ENCODE data around the gene CACNA2D4. TPM values are rescaled to one million over a fixed set of nuclear protein-coding genes. Genes with fewer than 3 reads are reported as not detected.
"Not testable (repeated sequence)": the region's sequence is repeated elsewhere in the genome, so short reads cannot be mapped to it uniquely, and the experiment has no call there.

The CACNA2D4 gene
- polyA plus RNA-seq, 2 donors = 0.84 to 0.89 TPM

GRCh38 chr12:1946296-1946695 lies 27.8 kb upstream of the CACNA2D4 start:
- H3K9me3 ChIP-seq (ENCODE audit: control insufficient read depth in 2 of 2, insufficient read depth in 1 of 2, low read depth in 1 of 2, low read length in 1 of 2) = no peaks in the 10 kb centered on the region
- no peak overlapping the region for H3K27ac ChIP-seq (ENCODE audit: low read depth in 2 of 2, low read length in 1 of 2)
- peaks cover 0 to 17% of the 10 kb centered on the region in 2 donors for H3K36me3 ChIP-seq (ENCODE audit: control insufficient read depth in 2 of 2, insufficient read depth in 2 of 2, low read length in 1 of 2)
- H3K4me1 ChIP-seq (ENCODE audit: control insufficient read depth in 2 of 2, insufficient read depth in 2 of 2, low read length in 1 of 2) = peaks cover 3 to 9% of the 10 kb centered on the region in 2 donors
- WGBS, 2 donors = 84 to 87% methylated on average over 3 of the region's 3 CpGs
- H3K27me3 ChIP-seq (ENCODE audit: control insufficient read depth in 1 of 2, insufficient read depth in 2 of 2, low read length in 2 of 2) = no peaks in the 10 kb centered on the region
- H3K4me3 ChIP-seq (ENCODE audit: low read depth in 1 of 2, low read length in 2 of 2) = no peak overlapping the region

- not testable (repeated sequence) for H3K27me3 ChIP-seq (ENCODE audit: control insufficient read depth in 1 of 2, insufficient read depth in 2 of 2, low read length in 2 of 2); H3K9me3 ChIP-seq (ENCODE audit: control insufficient read depth in 2 of 2, insufficient read depth in 1 of 2, low read depth in 1 of 2, low read length in 1 of 2); H3K27ac ChIP-seq (ENCODE audit: low read depth in 2 of 2, low read length in 1 of 2); H3K4me3 ChIP-seq (ENCODE audit: low read depth in 1 of 2, low read length in 2 of 2); H3K4me1 ChIP-seq (ENCODE audit: control insufficient read depth in 2 of 2, insufficient read depth in 2 of 2, low read length in 1 of 2)
- WGBS, 2 donors = 90 to 96% methylated on average over 5 of the region's 5 CpGs
- peaks cover 0 to 17% of the 10 kb centered on the region in 2 donors for H3K36me3 ChIP-seq (ENCODE audit: control insufficient read depth in 2 of 2, insufficient read depth in 2 of 2, low read length in 1 of 2)
Observed at GRCh38 chr12:1945502-1945901, 27.1 kb upstream of the CACNA2D4 start.

DNA sequence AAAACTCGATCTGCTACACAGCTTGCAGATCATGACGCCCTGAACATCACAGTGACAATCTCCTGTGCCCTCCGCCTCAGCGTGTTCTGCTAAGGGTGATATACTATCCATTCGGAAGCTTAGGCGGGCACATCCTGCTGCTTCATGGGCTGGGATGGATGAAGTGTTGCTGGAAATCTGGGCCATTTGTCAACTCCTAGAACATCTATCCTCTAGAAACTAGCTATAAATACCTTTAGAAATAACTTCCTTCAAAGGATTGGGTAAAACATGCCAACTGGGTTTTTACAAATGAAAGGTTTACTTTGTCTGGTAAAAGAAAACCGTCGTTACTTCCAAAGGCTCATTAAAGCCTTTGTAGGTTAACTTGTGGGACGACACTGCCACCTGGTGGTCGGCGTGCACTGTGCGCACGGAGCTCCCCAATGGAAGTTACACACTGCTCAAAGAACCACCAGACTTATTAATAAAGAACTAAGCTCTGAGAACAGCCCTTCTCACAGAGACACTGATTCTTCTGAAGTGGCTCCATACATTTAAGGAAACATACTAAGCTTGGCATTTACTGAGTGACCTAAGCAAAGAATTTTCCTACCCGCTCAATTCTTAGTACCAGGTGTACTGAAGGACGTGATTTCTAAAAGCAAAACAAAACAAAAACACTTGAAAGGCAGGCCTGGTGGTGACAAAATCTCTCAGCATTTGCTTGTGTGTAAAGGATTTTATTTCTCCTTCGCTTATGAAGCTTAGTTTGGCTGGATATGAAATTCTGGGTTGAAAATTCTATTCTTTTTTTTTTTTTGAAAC lies 21.6 kb upstream of the CACNA2D4 start:
- Histone ChIP-seq H3K27ac (ENCODE audit: low read depth in 2 of 2, low read length in 1 of 2) (peak overlapping the region in 1 of 2 donors; percentile 35), H3K27me3 (ENCODE audit: control insufficient read depth in 1 of 2, insufficient read depth in 2 of 2, low read length in 2 of 2) (no peaks in the 10 kb centered on the region), H3K4me1 (ENCODE audit: control insufficient read depth in 2 of 2, insufficient read depth in 2 of 2, low read length in 1 of 2) (peaks cover 5 to 7% of the 10 kb centered on the region in 2 donors), H3K9me3 (ENCODE audit: control insufficient read depth in 2 of 2, insufficient read depth in 1 of 2, low read depth in 1 of 2, low read length in 1 of 2) (no peaks in the 10 kb centered on the region), H3K36me3 (ENCODE audit: control insufficient read depth in 2 of 2, insufficient read depth in 2 of 2, low read length in 1 of 2) (no peaks in the 10 kb centered on the region), H3K4me3 (ENCODE audit: low read depth in 1 of 2, low read length in 2 of 2) (no peak overlapping the region)
- WGBS, 2 donors = 29 to 32% methylated on average over 16 of the region's 16 CpGs

DNA sequence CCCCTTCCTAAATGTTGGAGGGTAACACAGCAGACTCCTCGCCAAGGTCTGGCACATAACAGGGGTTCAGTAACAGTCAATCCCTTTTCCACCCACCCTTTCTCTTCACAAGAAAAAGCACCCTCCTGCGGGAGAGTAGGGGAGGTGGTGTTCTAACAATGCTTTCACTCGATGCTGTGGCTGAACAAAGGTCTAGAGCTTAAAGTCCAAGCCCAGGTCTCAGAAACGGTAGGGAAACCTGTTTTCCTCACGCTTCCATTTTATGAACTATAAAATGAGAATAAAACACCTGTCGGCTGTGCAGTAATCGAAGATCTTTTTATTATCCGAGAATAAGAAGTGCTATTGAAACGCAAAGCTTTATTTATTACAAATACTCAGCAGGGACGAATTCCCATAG lies 20.9 kb upstream of the CACNA2D4 start:
- no peak overlapping the region for H3K4me3 ChIP-seq (ENCODE audit: low read depth in 1 of 2, low read length in 2 of 2)
- H3K36me3 ChIP-seq (ENCODE audit: control insufficient read depth in 2 of 2, insufficient read depth in 2 of 2, low read length in 1 of 2) = no peaks in the 10 kb centered on the region
- peaks cover 5 to 7% of the 10 kb centered on the region in 2 donors for H3K4me1 ChIP-seq (ENCODE audit: control insufficient read depth in 2 of 2, insufficient read depth in 2 of 2, low read length in 1 of 2)
- 57 to 66% methylated on average over 10 of the region's 10 CpGs for WGBS, 2 donors
- no peak overlapping the region for H3K27ac ChIP-seq (ENCODE audit: low read depth in 2 of 2, low read length in 1 of 2)
- H3K27me3 ChIP-seq (ENCODE audit: control insufficient read depth in 1 of 2, insufficient read depth in 2 of 2, low read length in 2 of 2) = no peaks in the 10 kb centered on the region
- no peaks in the 10 kb centered on the region for H3K9me3 ChIP-seq (ENCODE audit: control insufficient read depth in 2 of 2, insufficient read depth in 1 of 2, low read depth in 1 of 2, low read length in 1 of 2)

DNA sequence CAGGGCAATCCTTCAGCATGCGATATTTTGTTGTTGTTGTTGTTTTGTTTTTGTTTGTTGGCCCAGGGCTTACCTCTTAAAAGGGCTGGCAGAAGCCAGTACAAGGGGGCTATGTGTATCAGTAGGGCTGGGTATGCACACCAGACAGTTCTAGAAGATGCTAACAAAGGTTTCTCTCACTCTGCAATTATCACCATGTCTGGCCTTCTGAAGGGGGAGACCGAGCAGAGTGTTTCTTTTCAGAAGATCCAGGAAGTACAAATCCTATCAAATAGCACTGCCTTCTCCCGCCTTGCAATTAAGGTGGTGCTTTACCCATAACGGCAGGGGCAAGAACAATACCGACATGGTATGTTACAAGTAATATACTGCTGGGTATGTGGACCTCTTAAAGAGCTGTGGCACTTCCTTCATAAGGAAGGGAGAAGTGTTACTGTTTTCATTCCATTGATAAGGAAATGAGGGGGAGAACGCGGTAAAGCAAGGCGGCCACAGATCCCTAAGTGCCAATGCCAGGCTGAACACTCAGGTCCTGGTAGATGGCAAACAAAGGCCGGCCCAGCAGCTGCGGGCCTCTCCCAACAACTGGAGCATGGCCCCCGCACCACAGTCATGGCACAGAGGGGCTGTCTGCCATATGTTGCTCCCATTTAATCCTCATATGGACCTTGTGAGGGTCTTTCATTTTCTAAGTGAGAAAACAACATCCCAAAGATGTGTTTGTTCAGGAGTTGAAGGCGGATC lies 19.2 kb upstream of the CACNA2D4 start:
- Histone ChIP-seq H3K27me3 (ENCODE audit: control insufficient read depth in 1 of 2, insufficient read depth in 2 of 2, low read length in 2 of 2) (no peaks in the 10 kb centered on the region), H3K9me3 (ENCODE audit: control insufficient read depth in 2 of 2, insufficient read depth in 1 of 2, low read depth in 1 of 2, low read length in 1 of 2) (no peaks in the 10 kb centered on the region), H3K4me3 (ENCODE audit: low read depth in 1 of 2, low read length in 2 of 2) (no peak overlapping the region), H3K36me3 (ENCODE audit: control insufficient read depth in 2 of 2, insufficient read depth in 2 of 2, low read length in 1 of 2) (no peaks in the 10 kb centered on the region), H3K4me1 (ENCODE audit: control insufficient read depth in 2 of 2, insufficient read depth in 2 of 2, low read length in 1 of 2) (peaks cover 7 to 9% of the 10 kb centered on the region in 2 donors), H3K27ac (ENCODE audit: low read depth in 2 of 2, low read length in 1 of 2) (peak overlapping the region in 1 of 2 donors; percentile 41)
- WGBS, 2 donors = 84 to 88% methylated on average over 12 of the region's 12 CpGs

DNA sequence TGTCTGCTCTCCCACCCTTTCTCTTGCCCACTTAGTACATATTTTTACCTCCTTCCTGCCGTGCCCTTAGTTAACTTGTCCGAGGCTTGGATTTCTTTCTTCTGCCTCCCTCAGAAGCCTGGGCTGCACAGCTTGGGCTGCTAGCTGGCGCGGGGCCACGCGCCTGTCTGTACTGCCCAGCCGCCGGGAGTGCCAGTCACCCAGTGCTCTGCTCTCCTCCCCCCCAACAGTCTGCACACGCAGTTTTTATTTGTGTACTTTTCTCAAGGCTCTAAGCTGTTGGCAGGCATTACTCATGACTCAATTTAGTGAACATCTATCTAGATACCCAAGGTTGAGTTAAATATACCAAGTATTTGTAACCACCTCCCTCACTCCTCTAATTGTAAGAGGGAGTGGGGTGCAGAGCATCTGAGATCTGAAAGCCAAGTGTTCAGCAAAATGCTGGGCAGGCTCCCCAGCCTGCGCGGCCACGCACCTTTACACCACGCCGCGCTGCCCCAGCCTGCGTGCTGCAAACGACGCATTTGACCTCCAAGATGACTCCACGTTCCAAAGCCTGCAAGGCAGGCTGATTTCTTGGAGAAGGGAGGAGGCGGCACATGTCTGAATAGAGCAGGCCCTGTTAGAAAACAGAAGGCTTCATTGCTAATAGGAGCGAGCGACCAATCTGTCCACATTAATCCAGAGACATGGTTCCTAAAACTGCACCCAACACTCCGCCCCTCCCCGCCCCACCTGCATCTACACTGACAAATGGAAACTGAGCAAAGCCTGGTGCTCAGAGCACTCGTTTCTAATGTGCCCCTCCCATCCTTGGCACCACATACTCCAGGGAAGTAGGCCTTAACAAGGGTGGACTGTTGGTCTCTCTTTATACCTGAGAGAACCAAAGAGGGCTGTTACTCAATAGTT lies 18.2 kb upstream of the CACNA2D4 start:
- WGBS, 2 donors = 55 to 57% methylated on average over 25 of the region's 25 CpGs
- Histone ChIP-seq H3K27me3 (ENCODE audit: control insufficient read depth in 1 of 2, insufficient read depth in 2 of 2, low read length in 2 of 2) (no peaks in the 10 kb centered on the region), H3K27ac (ENCODE audit: low read depth in 2 of 2, low read length in 1 of 2) (peak overlapping the region; percentile 41 to 69), H3K4me3 (ENCODE audit: low read depth in 1 of 2, low read length in 2 of 2) (no peak overlapping the region), H3K9me3 (ENCODE audit: control insufficient read depth in 2 of 2, insufficient read depth in 1 of 2, low read depth in 1 of 2, low read length in 1 of 2) (no peaks in the 10 kb centered on the region), H3K36me3 (ENCODE audit: control insufficient read depth in 2 of 2, insufficient read depth in 2 of 2, low read length in 1 of 2) (no peaks in the 10 kb centered on the region), H3K4me1 (ENCODE audit: control insufficient read depth in 2 of 2, insufficient read depth in 2 of 2, low read length in 1 of 2) (peaks cover 9 to 12% of the 10 kb centered on the region in 2 donors)

- 71 to 75% methylated on average over 21 of the region's 21 CpGs for WGBS, 2 donors
- Histone ChIP-seq H3K36me3 (ENCODE audit: control insufficient read depth in 2 of 2, insufficient read depth in 2 of 2, low read length in 1 of 2) (no peaks in the 10 kb centered on the region), H3K4me3 (ENCODE audit: low read depth in 1 of 2, low read length in 2 of 2) (no peak overlapping the region), H3K4me1 (ENCODE audit: control insufficient read depth in 2 of 2, insufficient read depth in 2 of 2, low read length in 1 of 2) (peaks cover 9 to 12% of the 10 kb centered on the region in 2 donors), H3K9me3 (ENCODE audit: control insufficient read depth in 2 of 2, insufficient read depth in 1 of 2, low read depth in 1 of 2, low read length in 1 of 2) (no peaks in the 10 kb centered on the region), H3K27me3 (ENCODE audit: control insufficient read depth in 1 of 2, insufficient read depth in 2 of 2, low read length in 2 of 2) (no peaks in the 10 kb centered on the region), H3K27ac (ENCODE audit: low read depth in 2 of 2, low read length in 1 of 2) (no peak overlapping the region)
Observed at GRCh38 chr12:1935700-1936378, 17.4 kb upstream of the CACNA2D4 start.

- Histone ChIP-seq H3K36me3 (ENCODE audit: control insufficient read depth in 2 of 2, insufficient read depth in 2 of 2, low read length in 1 of 2) (no peaks in the 10 kb centered on the region), H3K9me3 (ENCODE audit: control insufficient read depth in 2 of 2, insufficient read depth in 1 of 2, low read depth in 1 of 2, low read length in 1 of 2) (no peaks in the 10 kb centered on the region), H3K4me3 (ENCODE audit: low read depth in 1 of 2, low read length in 2 of 2) (no peak overlapping the region), H3K27ac (ENCODE audit: low read depth in 2 of 2, low read length in 1 of 2) (no peak overlapping the region), H3K27me3 (ENCODE audit: control insufficient read depth in 1 of 2, insufficient read depth in 2 of 2, low read length in 2 of 2) (no peaks in the 10 kb centered on the region), H3K4me1 (ENCODE audit: control insufficient read depth in 2 of 2, insufficient read depth in 2 of 2, low read length in 1 of 2) (peaks cover 9 to 12% of the 10 kb centered on the region in 2 donors)
- WGBS, 2 donors = 86% methylated on average over 10 of the region's 10 CpGs
Observed at GRCh38 chr12:1935242-1935641, 16.8 kb upstream of the CACNA2D4 start.

DNA sequence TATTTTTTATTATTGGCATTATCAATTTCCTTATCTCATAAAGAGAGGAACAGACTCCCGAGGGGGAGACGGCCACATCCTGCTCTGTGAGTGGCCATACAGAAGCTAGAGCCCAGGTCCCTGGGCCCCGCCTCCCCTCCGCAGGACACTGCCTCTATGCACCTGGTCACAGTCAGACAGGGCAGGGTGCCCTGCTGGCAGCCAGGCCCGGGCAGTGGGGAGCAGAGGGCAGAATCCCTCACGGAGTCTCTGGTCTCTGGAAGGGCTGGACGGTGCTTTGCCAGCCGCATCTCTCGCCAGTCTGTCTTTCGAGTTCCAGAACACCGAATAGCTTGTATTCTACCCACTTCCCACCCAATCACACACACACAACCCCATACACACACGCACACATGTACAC lies 16.4 kb upstream of the CACNA2D4 start:
- Histone ChIP-seq H3K4me1 (ENCODE audit: control insufficient read depth in 2 of 2, insufficient read depth in 2 of 2, low read length in 1 of 2) (peaks cover 9 to 12% of the 10 kb centered on the region in 2 donors), H3K27ac (ENCODE audit: low read depth in 2 of 2, low read length in 1 of 2) (no peak overlapping the region), H3K36me3 (ENCODE audit: control insufficient read depth in 2 of 2, insufficient read depth in 2 of 2, low read length in 1 of 2) (no peaks in the 10 kb centered on the region), H3K4me3 (ENCODE audit: low read depth in 1 of 2, low read length in 2 of 2) (no peak overlapping the region), H3K9me3 (ENCODE audit: control insufficient read depth in 2 of 2, insufficient read depth in 1 of 2, low read depth in 1 of 2, low read length in 1 of 2) (no peaks in the 10 kb centered on the region), H3K27me3 (ENCODE audit: control insufficient read depth in 1 of 2, insufficient read depth in 2 of 2, low read length in 2 of 2) (no peaks in the 10 kb centered on the region)
- 78 to 85% methylated on average over 12 of the region's 12 CpGs for WGBS, 2 donors

Data from esophagus (tissue), 2 donors.